NT2/D1 (cell line): ENCODE measurements around the gene MEGF6.

Experiments used
- SUZ12 ChIP-seq: IDR thresholded peaks from 2 replicates; pipeline ENCODE4 v1.6.1; 2011; ENCODE audit not compliant: insufficient read length, insufficient read depth; ENCODE audit errors: extremely low read depth
- YY1 ChIP-seq: IDR thresholded peaks from 2 replicates; pipeline ENCODE4 v1.6.1; 2011; ENCODE audit not compliant: insufficient read length, insufficient read depth
- ZNF274 ChIP-seq: IDR thresholded peaks from 2 replicates; pipeline ENCODE4 v1.6.1; 2011; ENCODE audit warnings: mild to moderate bottlenecking, low read depth, low read length

DNA sequence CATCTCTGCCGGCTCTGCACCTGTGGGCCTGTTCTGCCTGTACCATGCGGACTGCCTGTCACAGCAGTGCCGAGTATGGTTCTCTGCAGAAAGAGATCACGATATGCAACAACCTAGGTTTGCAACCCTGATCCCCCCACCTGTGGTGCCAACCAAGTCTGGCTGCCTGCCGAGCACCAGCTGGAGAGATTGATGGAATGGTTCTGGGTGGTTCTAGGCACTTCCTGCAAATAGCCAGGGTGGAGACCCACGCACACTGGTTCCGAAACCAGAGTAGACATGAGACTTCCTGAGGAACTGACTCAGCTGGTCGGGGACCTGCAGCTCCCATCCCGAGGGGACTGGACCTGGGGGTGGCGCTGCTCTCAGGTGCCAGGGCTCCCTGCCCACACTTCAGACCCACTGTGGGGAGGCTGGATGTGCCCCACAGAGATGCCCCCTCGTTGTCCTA is 18.9 kb upstream of the MEGF6 start:
- TF ChIP-seq ZNF274: no peak
- TF ChIP-seq YY1: no peak
- TF ChIP-seq SUZ12: no peak
